Measurements from ENCODE around the gene SPATA3.

DNA sequence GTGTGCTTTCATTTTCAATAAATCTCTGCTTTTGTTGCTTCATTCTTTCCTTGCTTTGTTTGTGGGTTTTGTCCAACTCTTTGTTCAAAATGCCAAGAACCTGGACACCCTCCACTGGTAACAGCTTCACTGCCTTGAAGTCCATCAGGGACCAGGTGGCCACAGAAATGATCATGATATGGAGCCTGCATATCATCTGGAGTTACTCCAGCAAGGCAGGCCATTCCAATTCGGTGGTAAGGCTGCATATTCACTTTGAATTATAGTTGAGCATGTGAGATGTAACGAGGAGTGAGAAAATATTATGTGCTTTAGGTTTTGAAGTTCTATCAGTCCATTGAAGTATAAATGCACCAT, 26.3 kb upstream of the SPATA3 start:
- TF ChIP-seq EP300 (IDR thresholded peaks at IDR 0.05) = no peak
- TF ChIP-seq, protein P1, sequence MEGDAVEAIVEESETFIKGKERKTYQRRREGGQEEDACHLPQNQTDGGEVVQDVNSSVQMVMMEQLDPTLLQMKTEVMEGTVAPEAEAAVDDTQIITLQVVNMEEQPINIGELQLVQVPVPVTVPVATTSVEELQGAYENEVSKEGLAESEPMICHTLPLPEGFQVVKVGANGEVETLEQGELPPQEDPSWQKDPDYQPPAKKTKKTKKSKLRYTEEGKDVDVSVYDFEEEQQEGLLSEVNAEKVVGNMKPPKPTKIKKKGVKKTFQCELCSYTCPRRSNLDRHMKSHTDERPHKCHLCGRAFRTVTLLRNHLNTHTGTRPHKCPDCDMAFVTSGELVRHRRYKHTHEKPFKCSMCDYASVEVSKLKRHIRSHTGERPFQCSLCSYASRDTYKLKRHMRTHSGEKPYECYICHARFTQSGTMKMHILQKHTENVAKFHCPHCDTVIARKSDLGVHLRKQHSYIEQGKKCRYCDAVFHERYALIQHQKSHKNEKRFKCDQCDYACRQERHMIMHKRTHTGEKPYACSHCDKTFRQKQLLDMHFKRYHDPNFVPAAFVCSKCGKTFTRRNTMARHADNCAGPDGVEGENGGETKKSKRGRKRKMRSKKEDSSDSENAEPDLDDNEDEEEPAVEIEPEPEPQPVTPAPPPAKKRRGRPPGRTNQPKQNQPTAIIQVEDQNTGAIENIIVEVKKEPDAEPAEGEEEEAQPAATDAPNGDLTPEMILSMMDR (IDR thresholded peaks at IDR 0.05) = no peak

Measured in tibial nerve (tissue), 4 donors.